HL-60 (cell line): ENCODE results near the gene DCP2.

Experiments
- DNase-seq, 2 experiments: peaks; one replicate each; pipeline ENCODE4 v3.0.0-alpha.2; 2010 to 2020; ENCODE audit warnings: low read depth in 1 of 2, low spot score in 1 of 2
- H3K27ac ChIP-seq: fragments of 250-450 bp; sonication (Bioruptor Pico); replicated peaks from 2 replicates; pipeline ENCODE4 v1.5.1; 2020; ENCODE audit warnings: mild to moderate bottlenecking, moderate library complexity
- H3K27me3 ChIP-seq: fragments of 250-450 bp; sonication (Bioruptor Pico); 2 replicates; pipeline ENCODE4 v1.5.1; 2021; ENCODE audit warnings: mild to moderate bottlenecking, moderate library complexity; ENCODE audit not compliant: insufficient read depth, poor library complexity, severe bottlenecking
- H3K4me3 ChIP-seq: replicated peaks from 2 replicates; pipeline ENCODE4 v1.5.1; 2011; ENCODE audit warnings: mild to moderate bottlenecking, control low read depth, low read length; ENCODE audit not compliant: insufficient read depth
- GABPA ChIP-seq: IDR thresholded peaks from 2 replicates; pipeline ENCODE4 v1.6.1; 2012; ENCODE audit warnings: low read depth
- POLR2AphosphoS5 ChIP-seq: IDR thresholded peaks from 2 replicates; pipeline ENCODE4 v1.6.1; 2012; ENCODE audit warnings: low read depth
- REST ChIP-seq: IDR thresholded peaks from 2 replicates; pipeline ENCODE4 v1.6.1; 2012; ENCODE audit warnings: low read depth; ENCODE audit not compliant: insufficient replicate concordance
- SPI1 ChIP-seq: IDR thresholded peaks from 2 replicates; pipeline ENCODE4 v1.6.1; 2012; ENCODE audit warnings: low read depth, mild to moderate bottlenecking, borderline replicate concordance
- TF ChIP-seq, protein P1 (sequence below): IDR thresholded peaks from one replicate; pipeline ENCODE4 v1.5.1; 2011; ENCODE audit warnings: low read length, control low read depth, inconsistent platforms; ENCODE audit not compliant: insufficient read depth

DCP2 gene

GRCh38 chr5:113036826-113037225 is 60.2 kb downstream of the DCP2 start:
- no peak for TF ChIP-seq REST
- no peak for TF ChIP-seq POLR2AphosphoS5
- no peak for TF ChIP-seq GABPA
- TF ChIP-seq SPI1, result no peak
- TF ChIP-seq, protein P1, sequence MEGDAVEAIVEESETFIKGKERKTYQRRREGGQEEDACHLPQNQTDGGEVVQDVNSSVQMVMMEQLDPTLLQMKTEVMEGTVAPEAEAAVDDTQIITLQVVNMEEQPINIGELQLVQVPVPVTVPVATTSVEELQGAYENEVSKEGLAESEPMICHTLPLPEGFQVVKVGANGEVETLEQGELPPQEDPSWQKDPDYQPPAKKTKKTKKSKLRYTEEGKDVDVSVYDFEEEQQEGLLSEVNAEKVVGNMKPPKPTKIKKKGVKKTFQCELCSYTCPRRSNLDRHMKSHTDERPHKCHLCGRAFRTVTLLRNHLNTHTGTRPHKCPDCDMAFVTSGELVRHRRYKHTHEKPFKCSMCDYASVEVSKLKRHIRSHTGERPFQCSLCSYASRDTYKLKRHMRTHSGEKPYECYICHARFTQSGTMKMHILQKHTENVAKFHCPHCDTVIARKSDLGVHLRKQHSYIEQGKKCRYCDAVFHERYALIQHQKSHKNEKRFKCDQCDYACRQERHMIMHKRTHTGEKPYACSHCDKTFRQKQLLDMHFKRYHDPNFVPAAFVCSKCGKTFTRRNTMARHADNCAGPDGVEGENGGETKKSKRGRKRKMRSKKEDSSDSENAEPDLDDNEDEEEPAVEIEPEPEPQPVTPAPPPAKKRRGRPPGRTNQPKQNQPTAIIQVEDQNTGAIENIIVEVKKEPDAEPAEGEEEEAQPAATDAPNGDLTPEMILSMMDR, result no peak
- H3K27ac ChIP-seq, result no peak overlapping the region
- DNase-seq, result no peak
- no peak overlapping the region for H3K4me3 ChIP-seq
- no peaks in the 10 kb centered on the region for H3K27me3 ChIP-seq

DNA sequence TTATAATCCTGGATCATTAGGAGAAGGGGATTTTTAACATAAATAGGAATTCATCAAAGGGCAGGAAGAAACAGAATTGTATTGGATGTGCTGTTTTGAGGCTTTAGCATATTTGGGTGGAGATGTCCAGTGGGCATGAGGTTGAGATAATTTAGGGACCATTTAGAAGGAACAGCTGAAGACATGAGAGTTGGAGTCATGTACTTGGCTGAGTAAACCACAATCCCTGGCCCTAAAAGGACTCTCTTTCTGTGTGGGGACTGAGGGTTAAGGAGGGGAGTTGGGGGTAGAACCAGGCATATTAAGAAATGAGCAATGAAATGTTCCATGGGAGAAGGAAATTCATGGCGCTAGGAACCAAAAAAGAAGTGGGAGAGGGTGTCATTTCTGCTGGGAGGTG is 61.5 kb downstream of the DCP2 start:
- Histone ChIP-seq H3K4me3 (no peak overlapping the region), H3K27me3 (no peaks in the 10 kb centered on the region), H3K27ac (no peak overlapping the region)
- TF ChIP-seq REST (no peak), GABPA (no peak), SPI1 (no peak)
- TF ChIP-seq, protein P1, result no peak
- DNase-seq, result no peak

DNA sequence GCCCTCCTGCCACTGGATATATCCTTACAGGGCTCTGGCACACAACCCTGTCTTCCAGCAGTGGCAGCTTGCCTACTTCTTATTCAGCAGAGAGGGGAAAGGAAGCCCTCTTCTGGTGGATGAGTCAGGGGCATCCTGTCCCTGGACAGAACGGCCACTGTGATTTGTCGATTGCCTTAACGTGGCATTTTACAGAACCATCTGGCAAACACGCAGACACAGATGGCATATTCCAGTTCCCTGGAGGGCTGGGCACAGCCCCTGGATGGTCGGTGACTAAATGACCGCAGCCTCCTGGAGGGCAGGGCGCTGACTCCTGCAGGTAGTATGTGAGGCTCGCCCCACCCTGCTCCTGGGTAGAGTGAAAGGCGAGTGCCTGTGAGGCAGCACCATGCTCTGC is 62.1 kb downstream of the DCP2 start:
- Histone ChIP-seq H3K4me3 (no peak overlapping the region), H3K27ac (no peak overlapping the region), H3K27me3 (no peaks in the 10 kb centered on the region)
- TF ChIP-seq GABPA (no peak), REST (no peak), SPI1 (no peak), POLR2AphosphoS5 (no peak)
- TF ChIP-seq, protein P1, result no peak
- DNase-seq, result no peak
